Stimulated activated CD8-positive, alpha-beta memory T cell treated with anti-CD3 and anti-CD28 coated beads, Interleukin-7, amount 100 ng/mL, for 24 hours (primary cell): Measurements from ENCODE around the gene FOXC2.
"Not testable (repeated sequence)": the region's sequence is repeated elsewhere in the genome, so short reads cannot be mapped to it uniquely, and the experiment has no call there.

Source experiments
- DNase-seq: peaks from one replicate; pipeline ENCODE4 v3.0.0-alpha.2; 2020; ENCODE audit warnings: low read depth

The FOXC2 gene

GRCh38 chr16:86573646-86574508, 7.2 kb downstream of the FOXC2 start:
- no peak for DNase-seq

- DNase-seq, result no peak
These were observed 8.0 kb downstream of the FOXC2 start for GRCh38 chr16:86574646-86575045.

- DNase-seq, result no peak
These were observed 8.6 kb downstream of the FOXC2 start for GRCh38 chr16:86575095-86575685.

- DNase-seq, result no peak
These were observed 9.3 kb downstream of the FOXC2 start for GRCh38 chr16:86575754-86576557.

GRCh38 chr16:86576591-86577313, 10.1 kb downstream of the FOXC2 start:
- no peak for DNase-seq

- no peak for DNase-seq
These were observed 10.8 kb downstream of the FOXC2 start for GRCh38 chr16:86577314-86577971.

GRCh38 chr16:86578061-86578599, 11.5 kb downstream of the FOXC2 start, which contains the start of gene FOXL1:
FOXL1 (plus strand) TSS chr16:86578549; CDS start chr16:86578724, 175 bp downstream.
- DNase-seq, result no peak

GRCh38 chr16:86578611-86579267, 12.1 kb downstream of the FOXC2 start:
- DNase-seq, result no peak

GRCh38 chr16:86579268-86580062, 12.8 kb downstream of the FOXC2 start:
- DNase-seq, result no peak

- DNase-seq, result no peak
These were observed 13.6 kb downstream of the FOXC2 start for GRCh38 chr16:86580063-86580790.

- no peak for DNase-seq
These were observed 14.2 kb downstream of the FOXC2 start for GRCh38 chr16:86580791-86581170.

- DNase-seq, result no peak
These were observed 14.8 kb downstream of the FOXC2 start for GRCh38 chr16:86581458-86581857.

GRCh38 chr16:86584071-86584685, 17.5 kb downstream of the FOXC2 start:
- DNase-seq, result no peak

- no peak for DNase-seq
These were observed 18.4 kb downstream of the FOXC2 start for GRCh38 chr16:86584726-86585721.

GRCh38 chr16:86585821-86586611, 19.4 kb downstream of the FOXC2 start:
- DNase-seq, result no peak

GRCh38 chr16:86587487-86587886, 20.9 kb downstream of the FOXC2 start:
- DNase-seq, result no peak

- DNase-seq, result not testable (repeated sequence)
These were observed 21.3 kb downstream of the FOXC2 start for GRCh38 chr16:86587955-86588354.
